HCT116 (cell line): ENCODE measurements around the gene CBR1.

Source experiments
- ELF1 ChIP-seq: IDR thresholded peaks from 2 replicates; pipeline ENCODE4 v1.6.1; 2012; ENCODE audit warnings: low read depth, borderline replicate concordance
- EZH2 ChIP-seq: fragments of 200-600 bp; sonication (generic); IDR thresholded peaks from 2 replicates; pipeline ENCODE4 v1.6.1; 2017; ENCODE audit warnings: antibody characterized with exemption, mixed run types
- POLR2A ChIP-seq: IDR thresholded peaks from 2 replicates; pipeline ENCODE4 v1.7.0; 2011; ENCODE audit warnings: borderline replicate concordance; ENCODE audit not compliant: insufficient read depth, insufficient read length; ENCODE audit errors: extremely low read depth
- POLR2AphosphoS5 ChIP-seq: IDR thresholded peaks from 2 replicates; pipeline ENCODE4 v1.6.1; 2011; ENCODE audit warnings: mild to moderate bottlenecking, low read depth, low read length, moderate library complexity
- SIN3A ChIP-seq: IDR thresholded peaks from 2 replicates; pipeline ENCODE4 v1.6.1; 2012; ENCODE audit warnings: low read depth
- YY1 ChIP-seq: IDR thresholded peaks from 2 replicates; pipeline ENCODE4 v1.6.1; 2011; ENCODE audit warnings: low read length, low read depth, moderate library complexity, mild to moderate bottlenecking; ENCODE audit not compliant: insufficient replicate concordance; ENCODE audit errors: extremely low read depth
- ZNF274 ChIP-seq: fragments of 200-500 bp; sonication (Bioruptor generic); IDR thresholded peaks from 2 replicates; pipeline ENCODE4 v1.6.1; 2014; ENCODE audit warnings: mild to moderate bottlenecking, low read depth, low read length, inconsistent platforms
- TF ChIP-seq, protein P1 (sequence below), 3 experiments: fragments of 200-600 bp in 1 of 3; sonication (generic) in 1 of 3; IDR thresholded peaks in 2 of 3; conservative IDR thresholded peaks in 1 of 3; 2 replicates each; pipeline ENCODE4 v1.5.1; 2012 to 2017; ENCODE audit warnings: low read depth in 2 of 3, low read length in 2 of 3, antibody characterized with exemption in 1 of 3, borderline replicate concordance in 1 of 3, control low read depth in 1 of 3, mild to moderate bottlenecking in 1 of 3, mixed read lengths in 1 of 3, mixed run types in 1 of 3, moderate library complexity in 1 of 3; ENCODE audit not compliant: insufficient read depth in 1 of 3
- TF ChIP-seq, protein P2 (sequence below): IDR thresholded peaks from 2 replicates; pipeline ENCODE4 v1.6.1; 2011; ENCODE audit warnings: mild to moderate bottlenecking, low read length, moderate library complexity; ENCODE audit not compliant: insufficient replicate concordance; ENCODE audit errors: extremely low read depth

DNA sequence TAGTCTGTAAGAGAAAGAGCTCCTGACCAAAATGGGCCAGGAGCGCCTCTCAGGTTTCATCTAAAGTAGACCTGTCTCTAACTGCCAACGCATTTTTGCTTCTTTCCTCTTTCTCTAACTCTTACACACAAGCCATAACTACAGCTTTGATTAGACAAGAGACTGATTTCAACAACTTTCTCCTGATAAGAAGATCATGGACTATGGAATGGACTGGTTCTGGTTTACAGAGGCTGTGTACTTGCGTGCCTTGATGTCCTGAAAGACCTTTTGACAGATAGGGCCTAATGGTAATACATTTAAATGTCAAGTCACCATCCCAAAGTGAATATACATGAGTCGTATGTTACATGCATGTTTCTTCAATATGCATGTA, 5.8 kb upstream of the CBR1 start:
- TF ChIP-seq, protein P1, sequence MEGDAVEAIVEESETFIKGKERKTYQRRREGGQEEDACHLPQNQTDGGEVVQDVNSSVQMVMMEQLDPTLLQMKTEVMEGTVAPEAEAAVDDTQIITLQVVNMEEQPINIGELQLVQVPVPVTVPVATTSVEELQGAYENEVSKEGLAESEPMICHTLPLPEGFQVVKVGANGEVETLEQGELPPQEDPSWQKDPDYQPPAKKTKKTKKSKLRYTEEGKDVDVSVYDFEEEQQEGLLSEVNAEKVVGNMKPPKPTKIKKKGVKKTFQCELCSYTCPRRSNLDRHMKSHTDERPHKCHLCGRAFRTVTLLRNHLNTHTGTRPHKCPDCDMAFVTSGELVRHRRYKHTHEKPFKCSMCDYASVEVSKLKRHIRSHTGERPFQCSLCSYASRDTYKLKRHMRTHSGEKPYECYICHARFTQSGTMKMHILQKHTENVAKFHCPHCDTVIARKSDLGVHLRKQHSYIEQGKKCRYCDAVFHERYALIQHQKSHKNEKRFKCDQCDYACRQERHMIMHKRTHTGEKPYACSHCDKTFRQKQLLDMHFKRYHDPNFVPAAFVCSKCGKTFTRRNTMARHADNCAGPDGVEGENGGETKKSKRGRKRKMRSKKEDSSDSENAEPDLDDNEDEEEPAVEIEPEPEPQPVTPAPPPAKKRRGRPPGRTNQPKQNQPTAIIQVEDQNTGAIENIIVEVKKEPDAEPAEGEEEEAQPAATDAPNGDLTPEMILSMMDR (IDR thresholded peaks at IDR 0.05 in 2 of 3, conservative IDR thresholded peaks at IDR 0.05 in 1 of 3; ENCODE audit: borderline replicate concordance in 1 of 3, insufficient read depth in 1 of 3, low read depth in 2 of 3, low read length in 2 of 3), result no peak
- TF ChIP-seq ELF1, result no peak
- no peak for TF ChIP-seq YY1
- TF ChIP-seq SIN3A, result no peak
- TF ChIP-seq POLR2A, result no peak
- TF ChIP-seq ZNF274, result no peak
- TF ChIP-seq, protein P2, sequence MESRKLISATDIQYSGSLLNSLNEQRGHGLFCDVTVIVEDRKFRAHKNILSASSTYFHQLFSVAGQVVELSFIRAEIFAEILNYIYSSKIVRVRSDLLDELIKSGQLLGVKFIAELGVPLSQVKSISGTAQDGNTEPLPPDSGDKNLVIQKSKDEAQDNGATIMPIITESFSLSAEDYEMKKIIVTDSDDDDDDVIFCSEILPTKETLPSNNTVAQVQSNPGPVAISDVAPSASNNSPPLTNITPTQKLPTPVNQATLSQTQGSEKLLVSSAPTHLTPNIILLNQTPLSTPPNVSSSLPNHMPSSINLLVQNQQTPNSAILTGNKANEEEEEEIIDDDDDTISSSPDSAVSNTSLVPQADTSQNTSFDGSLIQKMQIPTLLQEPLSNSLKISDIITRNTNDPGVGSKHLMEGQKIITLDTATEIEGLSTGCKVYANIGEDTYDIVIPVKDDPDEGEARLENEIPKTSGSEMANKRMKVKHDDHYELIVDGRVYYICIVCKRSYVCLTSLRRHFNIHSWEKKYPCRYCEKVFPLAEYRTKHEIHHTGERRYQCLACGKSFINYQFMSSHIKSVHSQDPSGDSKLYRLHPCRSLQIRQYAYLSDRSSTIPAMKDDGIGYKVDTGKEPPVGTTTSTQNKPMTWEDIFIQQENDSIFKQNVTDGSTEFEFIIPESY, result no peak
- no peak for TF ChIP-seq EZH2
- no peak for TF ChIP-seq POLR2AphosphoS5
